Trophoblast cell (in vitro differentiated cells and primary cell): ENCODE data around the gene ANK2.

Experiments used
- DNase-seq, 2 donors: peaks; one replicate each; pipeline ENCODE4 v3.0.0-alpha.2; 2016
- H2AFZ ChIP-seq: 2 replicates; pipeline ENCODE4 v1.6.1; 2013; ENCODE audit warnings: low read length, moderate library complexity, mild to moderate bottlenecking; ENCODE audit not compliant: insufficient read depth, poor library complexity
- H2AK5ac ChIP-seq: 2 replicates; pipeline ENCODE4 v1.6.1; 2013; ENCODE audit warnings: mild to moderate bottlenecking, low read length
- H2BK120ac ChIP-seq: 2 replicates; pipeline ENCODE4 v1.6.1; 2013; ENCODE audit warnings: low read length, mild to moderate bottlenecking, moderate library complexity; ENCODE audit not compliant: insufficient read depth, poor library complexity
- H2BK12ac ChIP-seq: 2 replicates; pipeline ENCODE4 v1.6.1; 2013; ENCODE audit warnings: mild to moderate bottlenecking, low read length, moderate library complexity
- H2BK5ac ChIP-seq: 2 replicates; pipeline ENCODE4 v1.6.1; 2013; ENCODE audit warnings: low read length, low read depth, moderate library complexity, mild to moderate bottlenecking; ENCODE audit not compliant: poor library complexity
- H3K14ac ChIP-seq: 2 replicates; pipeline ENCODE4 v1.6.1; 2013; ENCODE audit warnings: mild to moderate bottlenecking, low read length
- H3K18ac ChIP-seq: 2 replicates; pipeline ENCODE4 v1.6.1; 2013; ENCODE audit warnings: mild to moderate bottlenecking, low read length
- H3K23ac ChIP-seq: 2 replicates; pipeline ENCODE4 v1.6.1; 2013; ENCODE audit warnings: low read length
- H3K27ac ChIP-seq: 2 replicates; pipeline ENCODE4 v1.5.1; 2013; ENCODE audit warnings: low read depth, mild to moderate bottlenecking, inconsistent platforms, low read length, moderate library complexity
- H3K27me3 ChIP-seq: 2 replicates; pipeline ENCODE4 v1.6.1; 2013; ENCODE audit warnings: inconsistent platforms, mild to moderate bottlenecking, low read length, moderate library complexity; ENCODE audit not compliant: insufficient read depth
- H3K36me3 ChIP-seq, 2 experiments: 1 replicate in 1 of 2; 2 replicates in 1 of 2; pipeline ENCODE4 v1.6.1; 2013; ENCODE audit warnings: low read length in 2 of 2, mild to moderate bottlenecking in 2 of 2, moderate library complexity in 1 of 2; ENCODE audit not compliant: insufficient read depth in 2 of 2, control insufficient read depth in 1 of 2
- H3K4ac ChIP-seq: 2 replicates; pipeline ENCODE4 v1.6.1; 2013; ENCODE audit warnings: low read depth, mild to moderate bottlenecking, low read length, moderate library complexity
- H3K4me1 ChIP-seq, 2 experiments: 1 replicate in 1 of 2; 2 replicates in 1 of 2; pipeline ENCODE4 v1.6.1; 2013; ENCODE audit warnings: low read length in 2 of 2, mild to moderate bottlenecking in 2 of 2, moderate library complexity in 1 of 2; ENCODE audit not compliant: insufficient read depth in 2 of 2, control insufficient read depth in 1 of 2
- H3K4me2 ChIP-seq: 2 replicates; pipeline ENCODE4 v1.6.1; 2013; ENCODE audit warnings: inconsistent platforms, mild to moderate bottlenecking, low read length, moderate library complexity
- H3K4me3 ChIP-seq: 2 replicates; pipeline ENCODE4 v1.5.1; 2013; ENCODE audit warnings: mild to moderate bottlenecking, low read depth, low read length, inconsistent platforms
- H3K79me1 ChIP-seq: one replicate; pipeline ENCODE4 v1.6.1; 2013; ENCODE audit warnings: low read length
- H3K79me2 ChIP-seq: 2 replicates; pipeline ENCODE4 v1.6.1; 2013; ENCODE audit warnings: low read length, mild to moderate bottlenecking; ENCODE audit not compliant: control insufficient read depth, insufficient read depth, poor library complexity
- H3K9ac ChIP-seq: 2 replicates; pipeline ENCODE4 v1.6.1; 2013; ENCODE audit warnings: mild to moderate bottlenecking, low read length
- H3K9me3 ChIP-seq: 2 replicates; pipeline ENCODE4 v1.6.1; 2013; ENCODE audit warnings: low read depth, mild to moderate bottlenecking, control low read depth, inconsistent platforms, low read length; ENCODE audit not compliant: insufficient read depth
- H4K12ac ChIP-seq: 2 replicates; pipeline ENCODE4 v1.6.1; 2013; ENCODE audit warnings: low read depth, mild to moderate bottlenecking, low read length, moderate library complexity
- H4K8ac ChIP-seq: 2 replicates; pipeline ENCODE4 v1.6.1; 2013; ENCODE audit warnings: low read depth, mild to moderate bottlenecking, low read length, moderate library complexity
- H4K91ac ChIP-seq: one replicate; pipeline ENCODE4 v1.6.1; 2013; ENCODE audit warnings: low read depth, mild to moderate bottlenecking, low read length, moderate library complexity
- WGBS: extraction: QIAGEN DNeasy Blood & Tissue Kit; methylation state at CpG from one replicate; pipeline ENCODE4 v1.1.7; 2013; ENCODE audit warnings: missing lambda C conversion rate; ENCODE audit not compliant: insufficient read length, insufficient coverage; ENCODE audit errors: extremely low coverage; 5-methylcytosine and 5-hydroxymethylcytosine counted together

Gene ANK2

GRCh38 chr4:113350576-113350975 is 301.1 kb downstream of the ANK2 start:
- Histone ChIP-seq H3K9me3 (no peaks in the 10 kb centered on the region), H2AFZ (no peak overlapping the region), H3K9ac (no peak overlapping the region), H4K91ac (no peak overlapping the region), H3K27ac (no peak overlapping the region), H2AK5ac (no peak overlapping the region), H3K18ac (no peak overlapping the region), H3K27me3 (no peaks in the 10 kb centered on the region), H4K12ac (no peak overlapping the region), H2BK120ac (no peak overlapping the region), H3K4ac (no peak overlapping the region), H4K8ac (no peak overlapping the region), H3K4me2 (no peak overlapping the region), H3K4me3 (no peak overlapping the region), H3K23ac (no peak overlapping the region), H3K36me3 (no peaks in the 10 kb centered on the region), H3K79me2 (no peaks in the 10 kb centered on the region), H2BK12ac (no peak overlapping the region), H3K4me1 (no peaks in the 10 kb centered on the region), H2BK5ac (no peak overlapping the region), H3K79me1 (no peaks in the 10 kb centered on the region), H3K14ac (no peak overlapping the region)
- DNase-seq = no peak

- H3K9me3 ChIP-seq = no peaks in the 10 kb centered on the region
- no peak overlapping the region for H3K27ac ChIP-seq
- no peak overlapping the region for H2AFZ ChIP-seq
- no CpG with 5 or more reads among the region's 13 CpGs for WGBS
- H2BK12ac ChIP-seq = no peak overlapping the region
- peaks cover 0 to 2% of the 10 kb centered on the region in 2 experiments for H3K4me1 ChIP-seq
- H3K79me1 ChIP-seq = no peaks in the 10 kb centered on the region
- no peak overlapping the region for H4K12ac ChIP-seq
- no peak overlapping the region for H4K91ac ChIP-seq
- no peak overlapping the region for H3K4me2 ChIP-seq
- no peak overlapping the region for H2BK120ac ChIP-seq
- no peak overlapping the region for H2AK5ac ChIP-seq
- no peak overlapping the region for H3K23ac ChIP-seq
- no peak overlapping the region for H3K18ac ChIP-seq
- H3K14ac ChIP-seq = no peak overlapping the region
- no peaks in the 10 kb centered on the region for H3K79me2 ChIP-seq
- H3K27me3 ChIP-seq = no peaks in the 10 kb centered on the region
- no peak overlapping the region for H3K4me3 ChIP-seq
- no peak overlapping the region for H2BK5ac ChIP-seq
- no peak overlapping the region for H3K9ac ChIP-seq
- DNase-seq = peak; percentile 7 to 16
- no peak overlapping the region for H4K8ac ChIP-seq
- no peak overlapping the region for H3K4ac ChIP-seq
- H3K36me3 ChIP-seq = no peaks in the 10 kb centered on the region
These were observed 306.3 kb downstream of the ANK2 start for GRCh38 chr4:113355550-113356371.

- no peak overlapping the region for H2BK5ac ChIP-seq
- no peaks in the 10 kb centered on the region for H3K27me3 ChIP-seq
- H2AK5ac ChIP-seq = no peak overlapping the region
- no peak overlapping the region for H2BK120ac ChIP-seq
- no peak overlapping the region for H3K18ac ChIP-seq
- H4K91ac ChIP-seq = no peak overlapping the region
- no peak for DNase-seq
- H3K4me3 ChIP-seq = no peak overlapping the region
- H3K27ac ChIP-seq = no peak overlapping the region
- no peak overlapping the region for H4K8ac ChIP-seq
- no peak overlapping the region for H2BK12ac ChIP-seq
- H3K4me1 ChIP-seq = peaks cover 0 to 2% of the 10 kb centered on the region in 2 experiments
- no peak overlapping the region for H3K4ac ChIP-seq
- no peaks in the 10 kb centered on the region for H3K79me2 ChIP-seq
- no CpG with 5 or more reads among the region's 3 CpGs for WGBS
- no peak overlapping the region for H3K23ac ChIP-seq
- no peak overlapping the region for H3K9ac ChIP-seq
- H3K4me2 ChIP-seq = no peak overlapping the region
- no peak overlapping the region for H2AFZ ChIP-seq
- H3K36me3 ChIP-seq = no peaks in the 10 kb centered on the region
- H4K12ac ChIP-seq = no peak overlapping the region
- H3K14ac ChIP-seq = no peak overlapping the region
- H3K79me1 ChIP-seq = no peaks in the 10 kb centered on the region
- H3K9me3 ChIP-seq = no peaks in the 10 kb centered on the region
These were observed 307.0 kb downstream of the ANK2 start for GRCh38 chr4:113356453-113356852.

- Histone ChIP-seq H3K4me3 (no peak overlapping the region), H3K14ac (no peak overlapping the region), H2AFZ (no peak overlapping the region), H3K4ac (no peak overlapping the region), H3K4me1 (peaks cover 0 to 2% of the 10 kb centered on the region in 2 experiments), H4K91ac (no peak overlapping the region), H3K4me2 (no peak overlapping the region), H4K12ac (no peak overlapping the region), H3K27ac (no peak overlapping the region), H2AK5ac (no peak overlapping the region), H3K27me3 (no peaks in the 10 kb centered on the region), H3K36me3 (no peaks in the 10 kb centered on the region), H4K8ac (no peak overlapping the region), H3K9me3 (no peaks in the 10 kb centered on the region), H2BK120ac (no peak overlapping the region), H2BK12ac (no peak overlapping the region), H3K9ac (no peak overlapping the region), H3K79me1 (no peaks in the 10 kb centered on the region), H2BK5ac (no peak overlapping the region), H3K23ac (no peak overlapping the region), H3K18ac (no peak overlapping the region), H3K79me2 (no peaks in the 10 kb centered on the region)
- no peak for DNase-seq
- WGBS = no CpG with 5 or more reads among the region's 5 CpGs
These were observed 309.3 kb downstream of the ANK2 start for GRCh38 chr4:113358784-113359183.
